22Rv1 (cell line): ENCODE results near the gene STEAP1B.

Source experiments
- H3K27ac ChIP-seq: fragments of 450-650 bp; 2 replicates; pipeline ENCODE4 v1.5.1; 2017
- ZFX ChIP-seq: fragments of 450-650 bp; IDR thresholded peaks from 2 replicates; pipeline ENCODE4 v1.6.1; 2017; ENCODE audit warnings: antibody characterized with exemption, borderline replicate concordance
- TF ChIP-seq, protein P1 (sequence below): fragments of 450-650 bp; IDR thresholded peaks from 2 replicates; pipeline ENCODE4 v1.5.1; 2017; ENCODE audit warnings: mild to moderate bottlenecking

STEAP1B gene

GRCh38 chr7:22429386-22429785, 70.6 kb downstream of the STEAP1B start:
- no peak overlapping the region for H3K27ac ChIP-seq
- no peak for TF ChIP-seq ZFX
- TF ChIP-seq, protein P1, sequence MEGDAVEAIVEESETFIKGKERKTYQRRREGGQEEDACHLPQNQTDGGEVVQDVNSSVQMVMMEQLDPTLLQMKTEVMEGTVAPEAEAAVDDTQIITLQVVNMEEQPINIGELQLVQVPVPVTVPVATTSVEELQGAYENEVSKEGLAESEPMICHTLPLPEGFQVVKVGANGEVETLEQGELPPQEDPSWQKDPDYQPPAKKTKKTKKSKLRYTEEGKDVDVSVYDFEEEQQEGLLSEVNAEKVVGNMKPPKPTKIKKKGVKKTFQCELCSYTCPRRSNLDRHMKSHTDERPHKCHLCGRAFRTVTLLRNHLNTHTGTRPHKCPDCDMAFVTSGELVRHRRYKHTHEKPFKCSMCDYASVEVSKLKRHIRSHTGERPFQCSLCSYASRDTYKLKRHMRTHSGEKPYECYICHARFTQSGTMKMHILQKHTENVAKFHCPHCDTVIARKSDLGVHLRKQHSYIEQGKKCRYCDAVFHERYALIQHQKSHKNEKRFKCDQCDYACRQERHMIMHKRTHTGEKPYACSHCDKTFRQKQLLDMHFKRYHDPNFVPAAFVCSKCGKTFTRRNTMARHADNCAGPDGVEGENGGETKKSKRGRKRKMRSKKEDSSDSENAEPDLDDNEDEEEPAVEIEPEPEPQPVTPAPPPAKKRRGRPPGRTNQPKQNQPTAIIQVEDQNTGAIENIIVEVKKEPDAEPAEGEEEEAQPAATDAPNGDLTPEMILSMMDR: no peak

- no peak for TF ChIP-seq ZFX
- TF ChIP-seq, protein P1: no peak
- no peak overlapping the region for H3K27ac ChIP-seq
Observed at GRCh38 chr7:22427855-22428254, 72.1 kb downstream of the STEAP1B start.

DNA sequence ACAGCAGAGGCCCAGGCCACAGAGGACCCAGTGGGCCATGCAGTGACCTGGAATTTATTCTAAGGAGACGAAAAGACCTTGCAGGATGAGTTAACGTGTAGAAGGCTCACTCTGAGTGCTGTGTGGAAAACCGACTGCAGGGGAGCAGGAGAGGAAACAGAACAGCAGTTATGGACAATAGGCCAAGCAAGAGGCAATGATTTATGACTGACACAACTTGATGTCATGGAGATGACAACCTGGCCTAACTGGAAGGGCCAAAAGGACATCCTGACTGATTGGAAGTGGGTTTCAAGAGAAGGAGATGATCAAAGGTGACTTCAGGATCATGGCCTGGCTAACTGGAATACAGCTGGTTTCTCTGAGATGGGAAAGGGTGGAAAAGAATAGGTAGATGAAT, 72.9 kb downstream of the STEAP1B start:
- no peak overlapping the region for H3K27ac ChIP-seq
- no peak for TF ChIP-seq ZFX
- TF ChIP-seq, protein P1: no peak

- H3K27ac ChIP-seq: no peak overlapping the region
- TF ChIP-seq, protein P1: no peak
Observed at GRCh38 chr7:22426463-22427094, 73.4 kb downstream of the STEAP1B start.

DNA sequence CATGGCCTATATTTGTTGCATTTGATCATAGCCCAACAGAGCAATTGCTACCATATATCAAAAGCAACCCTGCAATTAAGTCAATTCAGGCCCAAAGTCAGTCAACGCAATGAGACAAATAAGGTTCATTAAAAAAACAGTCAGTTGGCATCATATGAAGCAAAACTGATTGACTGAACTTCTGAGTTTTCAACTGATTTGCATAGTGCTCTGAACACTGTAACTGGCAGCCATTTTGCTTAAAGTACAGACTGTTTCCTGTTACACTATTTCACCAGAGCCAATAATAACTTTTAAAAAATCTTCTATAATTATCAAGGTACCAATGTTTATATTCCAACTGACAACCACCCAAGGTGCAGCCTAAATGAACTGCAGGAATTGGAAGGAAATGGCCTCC, 74.6 kb downstream of the STEAP1B start:
- H3K27ac ChIP-seq: no peak overlapping the region
- TF ChIP-seq, protein P1: no peak
- TF ChIP-seq ZFX: no peak

DNA sequence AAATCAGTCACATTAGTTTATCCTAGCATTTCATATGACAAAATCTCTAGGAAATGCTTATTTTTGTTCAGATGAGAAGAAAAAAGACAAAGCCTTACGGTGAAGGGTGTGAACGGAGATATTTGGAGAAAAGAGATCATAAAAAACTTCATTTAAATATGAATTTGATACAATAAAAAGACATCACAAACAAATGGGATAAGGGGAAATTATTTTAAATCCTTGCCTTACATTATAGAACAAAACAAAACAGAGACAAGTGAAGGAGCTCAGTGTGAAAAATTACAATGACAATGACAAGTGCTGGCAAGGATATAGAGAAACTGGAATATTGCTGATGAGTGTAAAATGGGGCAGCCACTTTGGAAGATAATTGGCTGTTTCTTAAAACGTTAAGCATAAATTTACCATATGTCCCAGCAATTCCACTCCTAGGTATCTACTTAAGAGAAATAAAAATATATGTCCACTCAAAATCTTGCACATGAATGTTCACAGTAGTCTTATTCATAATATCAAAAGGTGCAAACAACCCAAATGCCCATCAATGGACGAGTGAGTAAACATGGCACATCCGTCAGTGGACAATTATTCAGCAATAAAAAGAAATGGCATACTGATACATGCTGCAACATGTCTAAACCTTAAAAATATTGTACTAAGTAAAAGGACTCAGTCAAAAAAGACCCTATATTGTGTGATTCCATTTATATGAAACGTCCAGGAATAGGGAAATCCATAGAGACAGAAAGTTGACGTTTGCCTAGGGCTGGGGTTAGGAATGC, 77.0 kb downstream of the STEAP1B start:
- no peak overlapping the region for H3K27ac ChIP-seq
- TF ChIP-seq, protein P1: no peak
- no peak for TF ChIP-seq ZFX

- H3K27ac ChIP-seq: no peak overlapping the region
- TF ChIP-seq, protein P1: no peak
- no peak for TF ChIP-seq ZFX
Observed at GRCh38 chr7:22420973-22421635, 78.9 kb downstream of the STEAP1B start.
